HepG2 (cell line): ENCODE data around the gene CFAP221. TPM values are rescaled to one million over a fixed set of nuclear protein-coding genes. Genes with fewer than 3 reads are reported as not detected.
A peak's percentile ranks its signal among the peaks of the same experiment; 100 is the strongest.

Experiments used
- ATAC-seq: fragments of 200-7000 bp; cut with Tn5 transposase; 3 replicates; pipeline ENCODE4 v1.9.1; 2020; ENCODE audit warnings: mild to moderate bottlenecking, moderate library complexity
- BruUV-seq: library from RNA; stranded (reverse); fragments of 400-500 nt; replicated peaks from 2 replicates; lab custom pipeline; 2021; lab: Mats Ljungman, UMichigan
- CTCF ChIA-PET: fragments of 300-600 bp; formaldehyde crosslinking; extraction: SDS; loops from one replicate; lab custom pipeline; 2021; ENCODE audit warnings: low total read pairs, inconsistent platforms, low intra/inter-chr PET ratio; lab: Yijun Ruan, JAX
- POLR2A ChIA-PET: fragments of 350-600 bp; sonication (Branson Sonifier 250); formaldehyde crosslinking; loops from one replicate; lab custom pipeline; 2020; ENCODE audit warnings: antibody characterized with exemption, inconsistent platforms; lab: Yijun Ruan, JAX
- DNase-seq: peaks from one replicate; pipeline ENCODE4 v3.0.0-alpha.2; 2015; ENCODE audit warnings: low spot score
- FAIRE-seq: peaks from 3 replicates; lab custom pipeline; 2011; peaks lifted over from hg19 to GRCh38; lab: Jason Lieb, UNC
- H2AFZ ChIP-seq: one replicate; pipeline ENCODE4 v1.6.1; 2011; ENCODE audit warnings: low read length, inconsistent platforms
- H3K27ac ChIP-seq: fragments of 300-600 bp; 3 replicates; pipeline ENCODE4 v1.8.0; 2011; ENCODE audit warnings: mixed run types, mild to moderate bottlenecking, mixed read lengths, low read length, inconsistent platforms; ENCODE audit not compliant: insufficient read depth; ENCODE audit errors: extremely low read length
- H3K27me3 ChIP-seq, 2 experiments: fragments of 200-600 bp in 1 of 2; 2 replicates in 1 of 2; 3 replicates in 1 of 2; pipeline versions ENCODE4 v1.6.0 to v1.8.0; 2011; ENCODE audit warnings: low read length in 2 of 2, mild to moderate bottlenecking in 2 of 2, moderate library complexity in 2 of 2, inconsistent platforms in 1 of 2; ENCODE audit not compliant: insufficient read depth in 2 of 2, control insufficient read depth in 1 of 2
- H3K36me3 ChIP-seq, 2 experiments: fragments of 200-600 bp in 1 of 2; replicated peaks in 1 of 2; 2 replicates in 1 of 2; 3 replicates in 1 of 2; pipeline versions ENCODE4 v1.5.1 to v1.8.0; 2011; ENCODE audit warnings: low read length in 2 of 2, inconsistent platforms in 1 of 2; ENCODE audit not compliant: insufficient read depth in 2 of 2, control insufficient read depth in 1 of 2
- H3K4me1 ChIP-seq: 2 replicates; pipeline ENCODE4 v1.5.1; 2012; ENCODE audit warnings: low read length, inconsistent platforms; ENCODE audit not compliant: insufficient read depth
- H3K4me2 ChIP-seq: 2 replicates; pipeline ENCODE4 v1.6.0; 2011; ENCODE audit warnings: low read depth, low read length, inconsistent platforms
- H3K4me3 ChIP-seq, 3 experiments: fragments of 200-600 bp in 1 of 3; sonication (generic), shearing (Covaris generic) in 1 of 3; replicated peaks in 1 of 3; 2 replicates each; pipeline ENCODE4 v1.5.1; 2011 to 2016; ENCODE audit warnings: low read length in 3 of 3, inconsistent platforms in 2 of 3, low read depth in 2 of 3, mild to moderate bottlenecking in 2 of 3, control low read depth in 1 of 3, mixed read lengths in 1 of 3; ENCODE audit not compliant: insufficient read depth in 1 of 3
- H3K79me2 ChIP-seq: one replicate; pipeline ENCODE4 v1.6.1; 2011; ENCODE audit warnings: low read length, inconsistent platforms; ENCODE audit not compliant: insufficient read depth
- H3K9ac ChIP-seq: 2 replicates; pipeline ENCODE4 v1.6.0; 2011; ENCODE audit warnings: mild to moderate bottlenecking, low read depth, low read length, inconsistent platforms; ENCODE audit not compliant: insufficient read depth
- H3K9me3 ChIP-seq: 2 replicates; pipeline ENCODE4 v1.5.1; 2012; ENCODE audit warnings: mild to moderate bottlenecking, low read length
- H4K20me1 ChIP-seq: 2 replicates; pipeline ENCODE4 v1.6.0; 2011; ENCODE audit warnings: inconsistent platforms, mild to moderate bottlenecking, low read length, moderate library complexity; ENCODE audit not compliant: insufficient read depth
- CAMTA2 ChIP-seq: sonication (generic); formaldehyde crosslinking; IDR thresholded peaks from 2 replicates; pipeline ENCODE4 v1.4.0; 2020; ENCODE audit warnings: mild to moderate bottlenecking, missing genetic modification reagents, borderline replicate concordance
- CEBPB ChIP-seq: IDR thresholded peaks from 2 replicates; pipeline ENCODE4 v1.6.1; 2011; ENCODE audit warnings: low read depth, low read length, improper control_type of control experiment, borderline replicate concordance
- EZH2 ChIP-seq: conservative IDR thresholded peaks from 2 replicates; pipeline ENCODE4 v1.6.1; 2012; ENCODE audit warnings: mild to moderate bottlenecking, low read depth, low read length, moderate library complexity
- HNRNPK ChIP-seq: fragments of 200-400 bp; formaldehyde crosslinking; IDR thresholded peaks from 2 replicates; pipeline ENCODE4 v1.6.1; 2018; ENCODE audit warnings: low read length, low read depth, moderate library complexity, mild to moderate bottlenecking; ENCODE audit not compliant: poor library complexity, severe bottlenecking
- KDM1A ChIP-seq: IDR thresholded peaks from 2 replicates; pipeline ENCODE4 v1.6.1; 2016; ENCODE audit warnings: missing compliant biosample characterization
- KLF15 ChIP-seq: sonication (generic); formaldehyde crosslinking; IDR thresholded peaks from 2 replicates; pipeline ENCODE4 v1.8.1; 2023; ENCODE audit warnings: borderline replicate concordance, mild to moderate bottlenecking, inconsistent platforms, missing genetic modification reagents, mixed read lengths
- NAIF1 ChIP-seq: sonication (generic); formaldehyde crosslinking; IDR thresholded peaks from 2 replicates; pipeline ENCODE4 v1.5.0; 2020; ENCODE audit warnings: mild to moderate bottlenecking, missing genetic modification reagents, borderline replicate concordance
- NKX3-1 ChIP-seq: sonication (generic); formaldehyde crosslinking; IDR thresholded peaks from 2 replicates; pipeline ENCODE4 v1.5.0; 2020; ENCODE audit warnings: missing genetic modification reagents
- ZBTB1 ChIP-seq: sonication (generic); formaldehyde crosslinking; IDR thresholded peaks from 2 replicates; pipeline ENCODE4 v1.4.0; 2020; ENCODE audit warnings: missing genetic modification reagents, borderline replicate concordance
- ZNF34 ChIP-seq: sonication (generic); formaldehyde crosslinking; IDR thresholded peaks from 2 replicates; pipeline ENCODE4 v1.4.0; 2020; ENCODE audit warnings: mild to moderate bottlenecking, missing genetic modification reagents, borderline replicate concordance
- ZNF616 ChIP-seq: sonication (generic); formaldehyde crosslinking; IDR thresholded peaks from 2 replicates; pipeline ENCODE4 v1.5.0; 2020; ENCODE audit warnings: low read depth, mild to moderate bottlenecking, missing genetic modification reagents
- WGBS: methylation state at CpG from one replicate; pipeline ENCODE4 v1.1.6; 2017; ENCODE audit warnings: low lambda C conversion rate; 5-methylcytosine and 5-hydroxymethylcytosine counted together
- in situ Hi-C: cut with HindIII; loops from 2 replicates; pipeline ENCODE4 v1.10.0; 2017; ENCODE audit warnings: low pct_unique_long_range_greater_than_20kb; ENCODE audit not compliant: extremely low pct_ligation_motif_present
- intact Hi-C: fragments of 100-400 bp; cut with micrococcal nuclease; formaldehyde crosslinking; loops from one replicate; pipeline ENCODE4 v1.10.0; 2022; ENCODE audit not compliant: unreplicated experiment
- polyA plus RNA-seq, 8 experiments: library from polyadenylated mRNA; depleted of rRNA in 3 of 8; stranded (reverse) in 7 of 8; unstranded in 1 of 8; fragments of >200 nt; fragmentation: Illumina TruSeq in 4 of 8; extraction: Trizol in 4 of 8; gene quantifications; 2 replicates each; pipeline versions ENCODE4 v1.2.1 to v1.2.3, GENCODE V29; 2011 to 2016; ENCODE audit warnings: low read depth in 4 of 8, missing spikeins in 1 of 8, mixed read lengths in 1 of 8; ENCODE audit not compliant: insufficient read depth in 1 of 8
- total RNA-seq, 5 experiments: library from RNA; depleted of rRNA; stranded (reverse); fragments of >200 nt; fragmentation: Illumina TruSeq; extraction: Trizol; gene quantifications; 2 replicates each; pipeline ENCODE4 v1.2.3, GENCODE V29; 2016; ENCODE audit warnings: low read depth in 1 of 5
- TF ChIP-seq, protein P1 (sequence below): IDR thresholded peaks from 2 replicates; pipeline ENCODE4 v1.6.1; 2016; ENCODE audit warnings: mild to moderate bottlenecking, missing biosample characterization, missing genetic modification reagents

Gene CFAP221
- total and polyA plus RNA-seq, 2 of the 13 experiments (the other 11 are each of a cell fraction or from before 2014, with no cell fraction given) = not detected

DNA sequence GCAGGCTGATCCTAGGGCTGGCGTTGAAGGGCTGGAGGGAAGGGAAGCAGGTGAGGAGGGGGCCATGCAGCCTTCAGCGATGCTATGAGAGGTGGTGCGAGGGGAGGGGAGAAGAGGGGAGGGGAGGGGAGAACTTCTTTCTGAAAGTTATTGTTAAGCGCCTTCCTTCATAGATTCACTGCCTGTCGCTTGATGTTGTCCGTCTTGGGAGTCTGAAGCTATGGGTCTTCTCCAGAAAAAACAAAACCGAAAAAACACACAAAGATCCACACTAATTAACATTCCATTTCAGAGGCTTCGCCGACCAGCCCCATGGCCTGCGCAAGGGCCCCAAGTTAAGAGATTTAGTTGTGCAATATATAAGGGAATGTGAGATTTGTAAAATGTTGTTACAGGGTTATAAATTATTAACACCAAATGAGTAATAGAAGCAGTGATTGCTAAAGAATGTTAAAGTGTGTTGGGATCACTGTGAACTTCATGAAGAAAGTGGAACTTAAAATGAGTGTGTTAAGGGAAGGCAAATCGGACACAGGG is 758 bp downstream of the CFAP221 start:
- Histone ChIP-seq H3K27me3 (peaks cover 2 to 31% of the 10 kb centered on the region in 2 experiments; a peak in 4 of 5 replicates), H4K20me1 (no peaks in the 10 kb centered on the region), H2AFZ (no peak overlapping the region), H3K27ac (no peak overlapping the region), H3K79me2 (no peaks in the 10 kb centered on the region), H3K4me1 (peaks cover 10% of the 10 kb centered on the region), H3K36me3 (no peaks in the 10 kb centered on the region), H3K9ac (no peak overlapping the region), H3K9me3 (no peaks in the 10 kb centered on the region), H3K4me3 (peak overlapping the region; percentile 54 to 74 (median 71); a peak in 5 of 6 replicates), H3K4me2 (peak overlapping the region; percentile 95)
- ATAC-seq = no peak
- intact Hi-C loops (no loop called here), in situ Hi-C loops (no loop called here)
- POLR2A ChIA-PET = interaction anchor here (0.6 kb wide), 1 partner anchor 134 kb away, joined by 3 read pairs; the partner anchor contains the start of gene TMEM177
- WGBS = 13% methylated on average over 11 of the region's 11 CpGs
- TF ChIP-seq CAMTA2 (no peak), HNRNPK (peak; percentile 25), CEBPB (peak; percentile 70), ZNF34 (CRISPR knock-in tag) (no peak), EZH2 (0 out of 2 replicates have a peak, but pooled peaks have one; percentile 34)
- FAIRE-seq = peak; percentile 63
- DNase-seq = no peak
- CTCF ChIA-PET = no interaction called here
- BruUV-seq = no TSS peak

DNA sequence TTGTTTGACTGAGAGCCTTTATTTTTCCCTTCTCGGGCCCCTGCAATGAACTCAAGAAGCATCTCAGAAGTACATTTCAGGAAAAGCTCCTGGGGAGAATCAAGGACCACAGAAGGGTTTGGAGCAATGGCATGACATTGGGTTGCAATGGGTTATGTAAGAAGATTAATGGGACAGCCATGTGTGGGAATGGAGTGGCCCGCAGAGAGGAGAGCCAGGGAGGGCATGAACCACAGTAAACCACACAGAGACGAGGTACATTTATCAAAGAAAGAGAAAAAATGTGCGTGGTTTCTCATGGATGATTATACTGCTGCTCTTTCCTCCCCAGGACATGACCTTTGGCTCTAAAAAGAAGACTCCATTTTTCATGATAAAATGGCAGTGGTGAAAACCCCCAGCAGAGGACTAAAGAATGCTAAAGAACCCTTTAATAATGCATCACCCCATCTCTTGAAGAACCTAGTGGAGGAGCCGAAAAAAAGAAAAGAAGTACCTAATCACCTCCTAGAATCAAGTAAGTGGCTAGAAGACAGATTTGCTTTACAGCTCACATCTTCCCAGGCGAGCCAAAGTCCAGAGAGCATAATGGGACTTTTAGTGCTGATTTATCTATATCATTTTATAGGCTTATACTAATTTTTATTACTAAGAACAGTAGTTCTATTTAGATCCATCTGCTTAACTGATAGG is 1.7 kb downstream of the CFAP221 start:
- H4K20me1 ChIP-seq = no peaks in the 10 kb centered on the region
- peaks cover 2 to 31% of the 10 kb centered on the region in 2 experiments; a peak in 4 of 5 replicates for H3K27me3 ChIP-seq
- intact Hi-C loops (no loop called here), in situ Hi-C loops (no loop called here)
- 50% methylated on average over 6 of the region's 6 CpGs for WGBS
- no peak for DNase-seq
- no peak for FAIRE-seq
- H3K4me2 ChIP-seq = no peak overlapping the region
- ChIA-PET CTCF (no interaction called here), POLR2A (no interaction called here)
- no peaks in the 10 kb centered on the region for H3K79me2 ChIP-seq
- no peak for ATAC-seq
- no peaks in the 10 kb centered on the region for H3K9me3 ChIP-seq
- H3K4me1 ChIP-seq = peaks cover 19% of the 10 kb centered on the region
- no peak overlapping the region for H2AFZ ChIP-seq
- no peaks in the 10 kb centered on the region for H3K36me3 ChIP-seq
- no TSS peak for BruUV-seq
- H3K4me3 ChIP-seq = no peak overlapping the region
- H3K27ac ChIP-seq = no peak overlapping the region
- no peak overlapping the region for H3K9ac ChIP-seq
- no peak for TF ChIP-seq ZBTB1 (CRISPR knock-in tag)
- TF ChIP-seq KDM1A (CRISPR knock-in tag) = no peak
- no peak for TF ChIP-seq NAIF1
- TF ChIP-seq, protein P1, sequence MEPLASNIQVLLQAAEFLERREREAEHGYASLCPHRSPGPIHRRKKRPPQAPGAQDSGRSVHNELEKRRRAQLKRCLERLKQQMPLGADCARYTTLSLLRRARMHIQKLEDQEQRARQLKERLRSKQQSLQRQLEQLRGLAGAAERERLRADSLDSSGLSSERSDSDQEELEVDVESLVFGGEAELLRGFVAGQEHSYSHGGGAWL (CRISPR knock-in tag) = no peak
- TF ChIP-seq ZNF616 (CRISPR knock-in tag) = no peak
- TF ChIP-seq NKX3-1 (CRISPR knock-in tag) = no peak
- no peak for TF ChIP-seq KLF15 (CRISPR knock-in tag)
